NCI-H2107 (cell line): ENCODE results near the gene VAMP8.
A peak's percentile ranks its signal among the peaks of the same experiment; 100 is the strongest.
"Not testable (repeated sequence)": the region's sequence is repeated elsewhere in the genome, so short reads cannot be mapped to it uniquely, and the experiment has no call there.

ENCODE experiments used
- DNase-seq: peaks from one replicate; lab custom pipeline; 2025; lab: John Stamatoyannopoulos, UW

The VAMP8 gene

DNA sequence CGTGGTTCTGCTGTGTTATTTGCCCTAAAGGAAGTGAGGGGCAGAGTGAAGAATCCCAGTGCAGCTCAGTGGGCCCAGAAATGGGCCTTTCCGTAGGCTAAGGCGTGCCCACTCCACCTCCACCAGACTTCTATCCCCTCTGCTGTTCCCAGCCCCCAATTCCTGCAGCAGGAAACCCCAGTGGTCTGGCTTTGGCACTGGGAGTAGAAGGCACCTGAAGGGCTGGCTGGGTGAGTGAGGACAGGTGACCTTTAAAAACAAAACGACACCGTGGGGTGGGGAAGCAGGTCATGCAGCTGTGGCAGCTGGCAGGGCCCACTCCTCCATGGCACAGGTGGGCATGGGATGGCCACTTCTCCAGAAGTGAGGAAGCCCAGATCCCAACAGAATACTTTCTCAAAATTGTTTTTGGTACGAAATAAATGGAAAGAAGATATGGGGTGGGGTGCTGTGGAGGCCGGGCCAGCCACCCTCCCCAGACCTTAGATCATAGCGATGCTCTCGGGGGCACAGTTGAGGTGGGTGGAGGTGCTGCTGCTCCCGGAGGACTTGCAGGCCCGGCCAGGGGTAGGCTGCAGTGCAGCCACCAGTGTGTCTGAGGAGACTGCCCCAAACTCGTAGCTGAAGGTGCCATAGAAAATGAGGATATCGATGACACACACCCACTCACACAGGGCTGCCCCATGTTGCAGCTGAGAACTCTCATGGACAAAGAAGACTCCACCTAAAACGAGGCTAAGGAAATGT is 21.4 kb downstream of the VAMP8 start:
- DNase-seq: no peak

DNA sequence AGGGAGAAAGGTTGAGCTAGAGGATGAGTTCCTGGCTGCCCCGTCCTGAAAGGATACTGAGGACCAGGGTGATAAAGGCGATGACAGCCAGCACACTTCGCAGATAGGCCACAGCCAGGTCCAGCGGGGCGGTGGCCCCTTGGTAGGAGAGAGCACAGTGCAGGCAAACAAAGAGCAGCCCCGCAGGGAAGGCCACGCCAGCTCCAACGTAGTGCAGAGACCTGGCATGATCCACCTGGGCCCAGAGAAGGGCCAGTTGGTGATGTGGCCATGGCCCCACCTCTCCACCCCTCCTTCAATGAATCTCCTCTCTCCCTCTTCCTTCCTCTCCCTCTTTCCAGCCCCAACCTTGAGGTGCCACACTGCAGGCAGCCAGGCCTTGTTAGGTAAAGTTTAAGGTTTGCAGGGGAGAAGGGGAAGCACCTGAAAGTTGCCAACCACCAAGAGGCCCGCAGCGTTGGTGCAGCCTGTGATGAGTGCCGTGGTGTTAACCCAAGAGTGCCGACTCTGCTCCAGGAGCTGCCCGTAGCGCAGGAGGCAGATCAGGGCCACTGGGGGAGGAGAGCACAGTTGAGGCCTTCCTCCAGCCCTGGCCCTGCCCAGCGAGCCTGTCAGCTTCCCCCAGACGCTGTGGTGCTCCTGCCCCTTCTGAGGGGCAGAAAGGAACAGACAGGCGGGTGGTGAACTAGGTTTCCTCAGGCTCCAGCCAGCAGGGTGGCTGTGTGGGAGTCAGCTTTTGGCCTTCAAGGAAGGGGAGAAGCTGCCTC is 22.3 kb downstream of the VAMP8 start:
- DNase-seq: no peak

DNA sequence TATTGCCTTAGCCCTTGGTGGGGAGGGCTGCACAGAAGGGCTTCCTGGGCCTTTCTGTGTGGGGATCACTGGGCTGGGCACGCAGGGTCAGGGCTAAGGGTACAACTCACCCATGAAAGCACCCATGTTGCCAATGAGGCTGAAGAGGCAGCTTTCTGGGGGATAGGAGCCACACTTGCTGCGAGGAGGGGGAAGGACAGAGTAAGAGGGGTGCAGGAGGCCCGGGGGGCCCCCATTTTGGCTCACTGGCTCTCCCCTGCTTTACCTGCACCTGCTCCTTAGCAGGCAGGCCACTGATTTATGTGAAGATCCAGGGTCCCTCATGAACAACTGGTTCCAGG is 22.8 kb downstream of the VAMP8 start:
- DNase-seq: no peak

DNA sequence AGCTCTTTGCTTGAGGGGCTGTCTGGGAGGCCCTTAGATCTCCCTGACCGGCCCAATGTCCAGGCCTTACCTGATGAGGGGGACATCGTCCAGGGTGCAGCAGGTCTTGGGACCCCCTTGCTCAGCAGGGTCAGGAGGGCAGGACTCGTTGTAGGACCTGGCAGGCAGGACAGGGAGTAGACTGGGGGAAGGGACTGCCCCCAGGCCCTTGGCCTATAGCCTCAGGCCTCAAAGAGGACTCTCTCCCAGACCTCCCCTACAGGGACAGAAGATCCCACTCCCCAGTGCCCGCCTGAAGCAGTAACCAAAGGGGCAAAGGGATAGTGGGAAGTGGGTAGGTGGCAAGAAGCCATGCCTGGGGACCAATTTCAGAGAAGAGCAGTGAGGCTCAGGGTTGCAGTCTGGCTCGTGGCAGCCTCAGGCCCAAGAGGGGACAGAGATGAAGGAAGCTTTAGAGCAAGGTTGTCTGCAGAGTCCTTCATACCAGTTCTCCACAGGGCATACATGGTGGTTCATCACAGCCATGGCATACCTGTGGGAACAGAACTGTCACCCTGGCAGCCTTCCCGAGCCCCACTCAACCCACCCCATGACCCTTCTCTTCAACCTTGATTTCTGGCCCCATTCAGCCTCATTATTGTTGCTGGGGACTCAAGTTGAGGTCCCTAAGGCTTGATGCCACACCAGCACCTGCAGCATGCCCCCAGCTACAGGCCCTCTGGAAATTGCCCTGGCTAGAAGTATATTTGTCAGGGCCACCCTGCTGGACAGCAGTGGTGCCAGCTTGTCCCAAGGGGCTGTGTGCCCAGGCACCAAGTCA is 23.8 kb downstream of the VAMP8 start:
- DNase-seq: no peak

DNA sequence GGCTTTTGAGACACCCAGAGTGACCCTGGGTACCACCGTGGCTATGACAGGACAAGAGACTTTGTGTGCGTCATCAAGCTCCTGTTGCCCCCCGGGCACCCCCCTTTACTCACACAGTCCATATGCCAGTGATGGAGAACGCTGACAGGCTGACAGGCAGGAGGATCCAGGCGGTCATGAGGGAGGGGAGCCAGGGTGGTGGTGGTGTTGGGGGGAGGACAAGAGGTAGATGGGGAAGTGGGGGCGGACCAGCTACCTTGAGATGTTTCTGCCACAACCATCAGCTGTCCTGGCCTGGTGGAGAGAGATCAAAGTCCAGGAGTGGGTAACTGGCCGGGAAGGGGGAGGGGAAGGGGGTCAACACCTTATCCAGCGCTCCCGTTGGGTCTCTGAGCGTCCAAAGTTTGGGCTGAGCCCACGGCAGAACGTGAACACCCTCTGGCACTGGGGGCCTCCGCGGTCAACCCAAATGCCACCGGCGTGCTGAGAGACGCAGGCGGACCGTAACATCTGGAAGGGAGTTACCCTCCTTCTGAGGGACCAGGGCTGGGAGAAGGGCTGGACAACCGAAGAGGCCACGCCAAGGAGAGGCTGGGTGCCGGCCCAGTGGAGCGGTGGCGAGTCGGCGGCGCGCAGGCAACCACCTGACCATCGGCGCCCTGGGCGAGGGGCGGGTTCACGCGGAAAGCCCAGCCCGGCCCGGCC is 24.5 kb downstream of the VAMP8 start:
- DNase-seq: no peak

DNA sequence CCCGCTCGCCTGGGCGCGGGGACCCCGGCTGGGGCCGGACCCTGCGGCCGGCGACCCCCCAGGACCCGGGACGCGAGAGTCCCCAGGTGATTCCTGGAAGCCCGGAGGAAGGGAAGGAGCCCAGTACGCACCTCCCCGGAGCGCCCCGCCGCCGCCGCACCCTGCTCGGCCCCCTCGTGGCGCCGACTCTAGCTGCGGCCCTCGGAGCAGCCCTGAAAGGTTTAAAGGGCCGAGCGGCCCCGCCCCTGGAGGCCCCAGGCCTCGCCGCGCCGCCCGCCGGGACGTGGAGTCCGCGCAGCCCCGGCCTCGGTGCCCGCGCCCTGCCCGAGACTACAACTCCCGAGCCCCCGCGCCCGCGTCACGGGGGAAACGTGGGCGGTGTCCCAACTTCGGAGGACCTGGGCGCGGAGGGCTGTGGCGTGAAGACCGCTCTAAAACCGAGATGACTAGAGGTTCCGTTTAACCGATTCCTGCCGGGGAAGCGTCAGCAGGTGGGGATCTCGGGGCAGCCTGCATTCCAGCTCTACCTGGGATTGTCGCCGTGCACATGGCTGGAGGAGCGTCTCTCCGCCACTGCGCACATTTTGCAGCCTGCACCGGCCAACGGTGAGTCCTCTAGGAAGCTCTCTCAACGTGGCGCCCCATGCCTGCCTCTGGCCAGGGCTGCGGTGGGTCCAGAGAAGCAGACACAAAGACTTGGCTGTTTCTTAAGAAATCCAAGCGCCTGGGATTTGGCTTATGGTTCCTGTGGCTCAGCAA is 25.3 kb downstream of the VAMP8 start, which contains the start of gene TMEM150A:
TMEM150A (minus strand) TSS at position 223 of the 759 bp plus-strand sequence. CDS start 750 bp downstream, outside the sequence.
- peak; percentile 55 for DNase-seq

DNA sequence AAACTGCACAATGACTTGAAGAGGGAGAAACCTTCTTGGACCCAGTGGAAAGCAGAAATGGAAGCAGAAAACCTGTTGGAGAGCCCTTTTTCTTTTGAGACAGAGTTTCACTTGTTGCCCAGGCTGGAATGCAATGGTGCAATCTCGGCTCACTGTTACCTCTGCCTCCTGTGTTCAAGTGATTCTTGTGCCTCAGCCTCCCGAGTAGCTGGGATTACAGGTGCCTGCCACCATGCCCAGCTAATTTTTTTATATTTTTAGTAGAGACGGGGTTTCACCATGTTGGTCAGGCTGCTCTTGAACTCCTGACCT is 26.7 kb downstream of the VAMP8 start:
- DNase-seq: not testable (repeated sequence)

DNA sequence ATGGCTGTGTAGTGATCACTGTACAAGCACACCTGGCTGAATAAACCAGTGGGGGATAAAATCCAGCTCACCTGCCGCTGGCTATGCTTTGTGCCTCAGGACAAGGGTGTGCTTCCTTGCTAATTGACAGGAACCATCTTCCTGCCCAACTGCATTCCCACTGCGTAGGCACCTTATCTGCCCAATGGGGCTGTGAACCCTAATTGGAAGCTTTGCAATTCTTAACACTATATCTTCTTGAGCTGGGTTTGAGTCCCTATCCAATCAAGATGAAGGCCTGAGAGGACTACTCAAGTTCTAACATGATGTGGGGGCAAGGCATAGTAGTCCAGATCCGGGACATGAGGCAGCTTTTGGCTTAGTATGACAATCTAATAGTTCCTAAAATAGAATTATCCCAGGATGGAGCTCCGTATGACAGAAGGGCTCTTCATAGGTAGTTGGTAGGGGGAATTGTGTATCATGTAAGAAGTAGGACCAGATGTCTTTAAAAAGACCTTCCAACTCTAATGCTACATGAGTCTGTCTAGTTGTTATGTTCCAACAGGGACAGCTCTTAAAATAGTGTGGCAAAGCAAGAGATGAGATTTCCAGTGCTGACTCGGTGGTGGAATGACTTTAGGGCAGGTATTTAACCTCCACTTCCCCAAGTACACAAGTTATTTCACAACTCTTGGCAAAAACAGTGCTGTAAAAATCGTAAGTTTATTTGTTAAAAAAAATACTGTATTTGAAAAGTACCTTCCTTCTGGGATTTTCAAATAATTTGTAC is 27.4 kb downstream of the VAMP8 start:
- no peak for DNase-seq

DNA sequence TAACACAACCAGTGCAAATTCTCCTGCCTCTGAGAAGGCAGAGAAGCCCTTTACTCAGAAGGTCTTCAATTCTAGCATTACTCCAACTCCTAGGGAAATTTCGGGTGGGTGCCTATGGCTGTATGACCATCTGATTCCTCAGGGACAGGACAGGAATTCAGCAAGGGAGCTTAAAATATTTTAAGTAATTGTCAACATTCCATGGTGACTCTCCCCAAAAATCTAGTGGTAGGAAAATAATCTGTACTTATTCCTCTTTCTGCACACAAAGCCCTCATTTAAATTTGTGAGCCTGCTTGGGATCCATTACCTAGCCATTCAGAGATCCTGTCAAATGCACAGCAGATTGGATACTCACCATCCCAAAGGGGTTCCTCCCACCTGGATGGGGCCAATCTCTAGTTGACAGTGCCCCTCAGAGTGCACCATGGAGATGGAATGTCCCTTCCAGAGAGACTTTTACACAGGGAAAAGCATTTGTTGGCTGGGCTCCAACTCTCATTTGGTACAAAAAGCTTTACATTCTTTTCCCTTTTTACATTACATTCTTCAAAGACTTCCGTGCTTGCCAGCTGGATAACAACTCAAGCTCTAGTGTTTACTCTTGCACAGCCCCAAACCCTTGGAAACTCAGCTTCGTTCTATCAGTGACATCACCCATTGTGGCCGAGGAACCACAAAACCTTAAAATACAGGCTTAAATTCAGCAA is 28.2 kb downstream of the VAMP8 start:
- no peak for DNase-seq

DNA sequence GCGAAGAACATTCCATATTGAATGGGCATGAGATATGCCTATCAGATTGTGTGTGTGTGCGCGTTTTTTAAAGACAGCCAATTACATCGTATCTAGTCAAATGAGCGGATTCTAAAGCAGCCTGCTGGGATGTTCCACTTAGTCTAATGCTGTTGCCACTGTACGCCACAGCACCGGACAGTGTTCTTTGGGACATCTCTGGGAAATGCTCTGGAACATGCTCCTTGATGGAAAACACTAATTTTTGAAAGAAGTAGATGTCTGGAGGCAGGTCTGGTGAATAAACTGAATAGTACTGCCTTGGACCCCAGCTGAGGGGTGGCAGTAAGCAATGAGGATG is 28.7 kb downstream of the VAMP8 start:
- no peak for DNase-seq

DNA sequence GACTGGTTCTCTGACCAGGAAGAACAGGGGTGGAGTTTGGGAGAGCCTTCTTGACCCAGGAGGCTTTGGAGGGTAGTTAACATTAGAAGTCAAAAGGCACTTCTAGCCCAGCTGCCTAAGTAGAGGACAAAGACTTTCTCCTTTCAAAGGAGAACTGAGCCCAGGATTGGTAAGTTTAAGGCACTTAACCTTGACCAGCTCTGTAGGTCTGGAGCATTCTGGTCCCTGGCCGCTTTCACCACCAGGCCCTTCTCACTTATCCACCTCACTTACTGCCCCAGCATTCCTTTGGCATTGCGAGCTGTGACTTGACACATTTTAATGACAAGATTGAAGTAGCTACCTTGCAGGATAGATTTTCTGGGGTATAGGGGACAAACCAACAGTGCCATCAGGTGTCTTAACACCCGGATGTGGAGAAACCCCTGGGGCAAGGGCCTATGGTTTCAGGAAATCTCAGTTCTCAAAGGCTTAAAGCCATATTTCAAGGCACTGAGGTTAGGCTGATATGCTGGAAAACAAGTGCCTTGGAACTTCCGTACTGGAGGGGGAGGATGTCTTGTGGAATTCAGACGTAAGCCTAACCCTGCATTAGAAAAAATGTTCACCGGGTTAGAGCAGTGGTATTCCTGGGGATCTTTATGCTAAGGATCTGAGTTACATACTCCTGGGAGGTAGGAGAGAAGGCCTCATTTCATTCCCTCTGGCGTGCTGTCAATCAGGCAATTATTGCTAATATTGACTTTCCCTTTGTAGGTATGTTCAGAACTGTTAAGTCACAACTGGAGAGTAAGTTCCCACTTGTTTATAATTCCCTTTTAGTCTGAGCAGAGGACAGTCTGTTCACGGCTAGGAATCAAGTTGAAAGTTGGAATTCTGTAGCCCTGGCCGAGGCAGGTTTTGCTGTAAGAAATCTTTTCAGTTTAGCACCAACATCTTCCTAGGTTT is 30.2 kb downstream of the VAMP8 start:
- no peak for DNase-seq

DNA sequence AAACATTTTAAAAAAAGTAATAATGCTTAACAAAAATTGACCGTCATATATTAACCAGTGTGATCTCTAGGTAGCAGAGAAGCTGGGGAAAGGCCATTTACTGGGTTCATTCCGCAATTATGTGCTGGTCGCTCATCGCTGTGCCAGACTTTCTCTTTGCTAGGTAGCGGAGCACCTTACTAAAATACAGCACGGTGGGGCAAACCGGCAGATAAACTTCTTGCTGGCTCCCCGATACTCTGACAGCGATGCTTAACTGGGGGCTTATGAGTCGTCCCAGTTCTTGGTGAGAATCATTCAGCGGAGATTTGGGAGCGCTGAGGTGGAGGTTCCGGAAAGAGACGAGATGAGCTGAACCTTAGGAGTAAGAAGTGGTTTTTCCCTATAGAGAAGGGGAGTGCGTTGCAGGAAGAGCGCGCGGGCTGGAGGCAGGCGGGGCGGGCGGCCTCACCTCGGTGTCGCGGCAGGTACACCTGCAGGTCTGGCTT is 33.9 kb downstream of the VAMP8 start:
- DNase-seq: no peak

DNA sequence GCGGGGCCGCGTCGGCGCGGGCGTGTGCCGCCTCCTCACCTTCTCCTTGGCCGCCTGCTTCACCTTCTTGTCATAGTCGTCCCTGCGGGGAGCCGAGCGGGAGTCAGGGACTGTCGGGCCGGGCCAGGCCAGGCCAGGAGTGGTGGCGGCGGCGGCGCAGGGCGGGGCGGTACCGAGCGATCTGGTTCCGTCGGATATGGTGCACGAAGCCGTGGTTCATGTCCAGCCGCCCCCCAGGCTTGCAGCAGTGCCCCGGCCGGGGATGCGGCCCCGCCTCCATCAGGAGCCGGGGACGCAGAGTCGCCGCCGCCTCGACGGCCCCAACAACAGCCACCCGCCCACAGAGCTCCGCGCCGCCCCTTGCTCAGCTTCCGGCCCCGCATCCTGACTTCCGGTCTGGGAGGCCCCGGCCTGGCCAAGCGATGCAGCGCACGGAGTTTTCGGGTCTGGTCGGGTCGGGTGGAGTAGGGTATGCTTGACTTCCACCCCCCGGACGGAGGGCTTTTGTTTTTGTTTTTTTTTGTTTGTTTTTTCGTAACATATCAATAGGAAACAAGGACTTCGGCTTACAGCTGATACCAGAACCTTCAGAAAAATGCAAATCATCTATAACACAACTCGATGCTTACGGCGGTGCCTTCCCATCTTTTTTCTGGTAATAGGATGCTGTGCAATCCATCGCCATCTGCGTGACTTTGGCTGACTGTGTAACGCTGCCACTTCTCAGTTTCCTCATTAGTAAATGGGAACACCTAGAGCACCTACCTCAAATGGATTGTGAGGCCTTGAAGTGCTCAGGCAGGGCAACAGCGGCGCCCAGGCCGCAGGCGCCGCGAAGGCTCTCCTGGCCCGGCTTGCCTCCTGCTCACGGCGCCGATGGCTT is 34.6 kb downstream of the VAMP8 start, which contains the start of gene C2orf68:
C2orf68 (minus strand) TSS at position 362 of the 883 bp plus-strand sequence; CDS start at position 280, 82 bp downstream.
- DNase-seq: peak; percentile 87

DNA sequence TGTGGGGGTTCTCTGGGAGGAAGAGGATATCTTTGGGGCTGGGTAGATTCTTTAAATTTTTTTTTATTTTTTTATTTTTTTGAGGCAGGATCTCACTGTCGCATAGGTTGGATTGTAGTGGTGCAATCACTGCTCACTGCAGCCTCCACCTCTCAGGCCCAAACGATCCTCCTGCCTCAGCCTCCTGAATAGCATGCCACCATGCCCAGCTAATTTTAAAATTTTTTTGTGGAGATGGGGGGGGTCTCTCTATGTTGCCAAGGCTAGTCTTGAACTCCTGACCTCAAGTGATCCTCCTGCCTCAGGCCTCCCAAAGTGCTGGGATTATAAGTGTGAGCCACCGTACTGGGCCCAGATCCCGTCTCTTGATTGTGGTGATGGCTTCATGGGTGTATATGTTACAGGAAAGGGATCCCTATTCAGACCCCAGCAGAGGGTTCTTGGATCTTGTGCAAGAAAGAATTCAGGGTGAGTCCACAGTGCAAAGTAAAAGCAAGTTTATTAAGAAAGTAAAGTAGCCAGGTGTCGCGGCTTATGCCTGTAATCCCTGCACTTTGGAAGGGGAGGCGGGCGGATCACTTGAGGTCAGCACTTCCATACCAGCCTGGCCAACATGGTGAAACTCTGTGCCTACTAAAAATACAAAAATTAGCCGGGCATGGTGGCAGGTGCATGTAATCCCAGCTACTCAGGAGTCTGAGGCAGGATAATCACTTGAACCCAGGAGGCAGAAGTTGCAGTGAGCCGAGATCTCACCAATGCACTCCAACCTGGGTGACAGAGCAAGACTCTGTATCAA is 36.5 kb downstream of the VAMP8 start:
- no peak for DNase-seq

DNA sequence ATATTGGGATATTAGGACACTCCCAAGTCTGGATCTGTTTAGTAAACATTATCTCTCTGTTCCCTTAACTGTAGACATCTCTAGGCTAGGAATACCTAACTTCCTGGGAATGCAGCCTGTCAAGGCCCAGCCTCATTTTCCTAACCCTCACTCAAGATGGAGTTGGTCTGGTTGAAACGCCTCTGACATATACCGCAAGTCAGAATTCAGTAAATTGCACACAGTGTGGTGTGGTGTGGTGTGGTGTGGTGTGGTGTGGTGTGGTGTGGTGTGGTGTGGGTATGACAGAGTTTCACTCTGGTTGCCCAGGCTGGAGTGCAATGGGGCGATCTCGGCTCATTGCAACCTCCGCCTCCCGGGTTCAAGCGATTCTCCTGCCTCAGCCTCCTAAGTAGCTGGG is 37.4 kb downstream of the VAMP8 start:
- DNase-seq: not testable (repeated sequence)

DNA sequence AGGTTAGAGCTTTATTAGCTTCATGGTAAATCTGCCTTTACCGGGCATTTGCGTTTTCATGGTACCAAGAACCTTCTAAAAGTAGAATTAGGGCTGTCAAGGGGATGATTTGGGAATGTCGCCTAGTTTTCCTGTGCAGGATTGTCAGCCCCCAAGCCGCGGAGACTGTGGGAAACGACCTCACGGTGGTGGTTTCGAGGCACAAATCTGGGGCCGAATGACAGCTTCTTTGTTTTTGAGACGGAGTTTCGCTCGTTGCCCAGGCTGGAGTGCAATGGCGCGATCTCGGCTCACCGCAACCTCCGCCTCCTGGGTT is 38.0 kb downstream of the VAMP8 start:
- no peak for DNase-seq

DNA sequence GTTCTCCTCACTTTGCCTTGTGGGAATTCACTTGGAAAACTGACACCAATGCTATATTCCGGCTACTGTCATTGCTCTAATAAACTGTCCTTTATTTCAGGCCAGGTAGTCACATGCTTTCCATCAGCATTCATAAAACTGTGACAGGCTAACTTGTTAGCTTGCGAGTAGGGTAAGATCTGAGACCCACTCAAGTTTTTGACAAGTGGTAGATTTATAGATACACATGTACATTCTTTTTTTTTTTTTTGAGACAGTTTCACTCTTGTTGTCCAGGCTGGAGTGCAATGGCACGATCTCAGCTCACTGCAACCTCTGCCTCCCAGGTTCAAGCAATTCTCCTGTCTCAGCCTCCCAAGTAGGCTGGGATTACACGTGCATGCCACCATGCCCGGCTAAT is 40.3 kb downstream of the VAMP8 start:
- not testable (repeated sequence) for DNase-seq
